ENCODE measurements around the gene RGS7. TPM values are rescaled to one million over a fixed set of nuclear protein-coding genes. Genes with fewer than 3 reads are reported as not detected.

Gene RGS7
- total and polyA plus RNA-seq, 2 of the 4 experiments (the other 2 are of a cell fraction): 0.58 to 0.72 TPM

DNA sequence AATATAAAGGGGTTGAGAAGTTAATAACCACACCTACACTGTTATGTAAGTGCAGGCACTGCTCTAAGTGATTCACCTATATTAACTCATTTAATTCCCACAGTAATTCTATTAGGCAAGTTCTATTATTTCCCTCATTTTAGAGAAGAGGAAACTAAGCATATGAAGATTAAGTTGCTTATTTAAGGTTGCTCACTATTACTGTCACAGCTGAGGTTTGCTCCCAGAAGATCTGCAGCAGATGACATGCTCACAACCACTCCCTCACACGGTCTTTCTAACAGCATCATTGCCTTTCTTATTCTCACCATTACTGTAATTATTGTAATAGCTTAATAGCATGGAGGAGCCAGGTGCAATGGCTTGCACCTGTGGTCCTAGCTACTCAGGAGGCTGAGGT, 548.6 kb downstream of the RGS7 start:
- Histone ChIP-seq H2BK5ac (ENCODE audit: low read depth, low read length, poor library complexity, severe bottlenecking) (no peak overlapping the region), H3K9me3 (ENCODE audit: control insufficient read depth, insufficient read depth, low read length) (no peaks in the 10 kb centered on the region), H3K27me3 (ENCODE audit: control insufficient read depth, insufficient read depth, low read length) (no peaks in the 10 kb centered on the region), H2AK9ac (replicated peaks; ENCODE audit: low read depth, low read length, poor library complexity) (no peak overlapping the region), H4K5ac (ENCODE audit: low read depth, low read length) (no peak overlapping the region), H3K14ac (replicated peaks; ENCODE audit: low read depth, low read length) (no peak overlapping the region), H3K4me1 (ENCODE audit: control insufficient read depth, insufficient read depth, low read length) (peaks cover 6% of the 10 kb centered on the region; the same call in 1 of the 2 replicates), H3K23ac (ENCODE audit: low read depth, low read length) (no peak overlapping the region), H3K4ac (ENCODE audit: low read depth, low read length) (no peak overlapping the region), H4K20me1 (ENCODE audit: insufficient read depth, low read length) (no peaks in the 10 kb centered on the region), H3K9ac (ENCODE audit: low read depth, low read length) (no peak overlapping the region), H3K18ac (ENCODE audit: low read depth, low read length) (no peak overlapping the region), H3K56ac (ENCODE audit: extremely low read depth, insufficient read depth, low read length) (no peak overlapping the region), H2AK5ac (ENCODE audit: low read depth, low read length) (no peak overlapping the region), H4K8ac (ENCODE audit: low read depth in 2 of 2, low read length in 2 of 2) (no peak overlapping the region), H3K79me1 (ENCODE audit: low read depth in 1 of 2, low read length in 2 of 2) (no peaks in the 10 kb centered on the region), H3K4me2 (ENCODE audit: low read depth, low read length) (no peak overlapping the region), H2BK20ac (ENCODE audit: low read depth, low read length) (no peak overlapping the region), H2BK120ac (ENCODE audit: low read depth, low read length) (no peak overlapping the region), H2BK15ac (ENCODE audit: low read depth, low read length) (no peak overlapping the region), H3K27ac (ENCODE audit: insufficient read depth, low read length) (no peak overlapping the region), H3K4me3 (ENCODE audit: insufficient read depth, low read depth, low read length) (no peak overlapping the region), H3K9me1 (ENCODE audit: insufficient read depth, low read length) (0 out of 2 replicates have a peak, but pooled peaks cover 2% of the 10 kb centered on the region), H3K36me3 (ENCODE audit: control insufficient read depth, insufficient read depth, low read length) (no peaks in the 10 kb centered on the region), H4K91ac (ENCODE audit: insufficient read depth, low read depth, low read length) (no peak overlapping the region), H2AFZ (replicated peaks; ENCODE audit: low read length, poor library complexity) (no peak overlapping the region)
- POLR2A ChIA-PET (ENCODE audit: unreplicated experiment): no interaction called here
- ATAC-seq (ENCODE audit: low read depth): no peak
- intact Hi-C loops (cut with micrococcal nuclease) (no loop called here), in situ Hi-C loops (cut with MboI; ENCODE audit: low sequenced_read_pairs) (no loop called here), dilution Hi-C loops (cut with HindIII; ENCODE audit: low sequenced_read_pairs, unreplicated experiment) (no loop called here)
- TF ChIP-seq CHD1 (IDR thresholded peaks at IDR 0.05; ENCODE audit: low read depth, low read length) (no peak), MAFK (IDR thresholded peaks at IDR 0.05; ENCODE audit: low read depth, low read length) (no peak), FOS (IDR thresholded peaks at IDR 0.05; ENCODE audit: low read depth, low read length) (no peak), BHLHE40 (IDR thresholded peaks at IDR 0.05; ENCODE audit: low read depth, low read length) (no peak), MXI1 (IDR thresholded peaks at IDR 0.05; ENCODE audit: borderline replicate concordance, low read depth, low read length) (no peak), RAD21 (IDR thresholded peaks at IDR 0.05; ENCODE audit: low read length) (no peak), RFX5 (IDR thresholded peaks at IDR 0.05; ENCODE audit: low read depth, low read length) (no peak), SMC3 (IDR thresholded peaks at IDR 0.05; ENCODE audit: low read depth, low read length) (no peak), CEBPB (IDR thresholded peaks at IDR 0.05; ENCODE audit: low read depth, low read length) (no peak), MAZ (IDR thresholded peaks at IDR 0.05; ENCODE audit: borderline replicate concordance, low read depth, low read length) (no peak), RCOR1 (IDR thresholded peaks at IDR 0.05; ENCODE audit: insufficient replicate concordance, low read length) (no peak), POLR2A (IDR thresholded peaks at IDR 0.05; ENCODE audit: low read depth, low read length) (no peak), NFE2L2 (IDR thresholded peaks at IDR 0.05; ENCODE audit: low read depth, low read length) (no peak)
- TF ChIP-seq, protein P1, sequence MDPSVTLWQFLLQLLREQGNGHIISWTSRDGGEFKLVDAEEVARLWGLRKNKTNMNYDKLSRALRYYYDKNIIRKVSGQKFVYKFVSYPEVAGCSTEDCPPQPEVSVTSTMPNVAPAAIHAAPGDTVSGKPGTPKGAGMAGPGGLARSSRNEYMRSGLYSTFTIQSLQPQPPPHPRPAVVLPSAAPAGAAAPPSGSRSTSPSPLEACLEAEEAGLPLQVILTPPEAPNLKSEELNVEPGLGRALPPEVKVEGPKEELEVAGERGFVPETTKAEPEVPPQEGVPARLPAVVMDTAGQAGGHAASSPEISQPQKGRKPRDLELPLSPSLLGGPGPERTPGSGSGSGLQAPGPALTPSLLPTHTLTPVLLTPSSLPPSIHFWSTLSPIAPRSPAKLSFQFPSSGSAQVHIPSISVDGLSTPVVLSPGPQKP (IDR thresholded peaks at IDR 0.05; ENCODE audit: borderline replicate concordance, low read depth, low read length): no peak
- TF ChIP-seq, protein P2, sequence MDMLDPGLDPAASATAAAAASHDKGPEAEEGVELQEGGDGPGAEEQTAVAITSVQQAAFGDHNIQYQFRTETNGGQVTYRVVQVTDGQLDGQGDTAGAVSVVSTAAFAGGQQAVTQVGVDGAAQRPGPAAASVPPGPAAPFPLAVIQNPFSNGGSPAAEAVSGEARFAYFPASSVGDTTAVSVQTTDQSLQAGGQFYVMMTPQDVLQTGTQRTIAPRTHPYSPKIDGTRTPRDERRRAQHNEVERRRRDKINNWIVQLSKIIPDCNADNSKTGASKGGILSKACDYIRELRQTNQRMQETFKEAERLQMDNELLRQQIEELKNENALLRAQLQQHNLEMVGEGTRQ (IDR thresholded peaks at IDR 0.05; ENCODE audit: low read depth, low read length): no peak
- TF ChIP-seq, protein P3, sequence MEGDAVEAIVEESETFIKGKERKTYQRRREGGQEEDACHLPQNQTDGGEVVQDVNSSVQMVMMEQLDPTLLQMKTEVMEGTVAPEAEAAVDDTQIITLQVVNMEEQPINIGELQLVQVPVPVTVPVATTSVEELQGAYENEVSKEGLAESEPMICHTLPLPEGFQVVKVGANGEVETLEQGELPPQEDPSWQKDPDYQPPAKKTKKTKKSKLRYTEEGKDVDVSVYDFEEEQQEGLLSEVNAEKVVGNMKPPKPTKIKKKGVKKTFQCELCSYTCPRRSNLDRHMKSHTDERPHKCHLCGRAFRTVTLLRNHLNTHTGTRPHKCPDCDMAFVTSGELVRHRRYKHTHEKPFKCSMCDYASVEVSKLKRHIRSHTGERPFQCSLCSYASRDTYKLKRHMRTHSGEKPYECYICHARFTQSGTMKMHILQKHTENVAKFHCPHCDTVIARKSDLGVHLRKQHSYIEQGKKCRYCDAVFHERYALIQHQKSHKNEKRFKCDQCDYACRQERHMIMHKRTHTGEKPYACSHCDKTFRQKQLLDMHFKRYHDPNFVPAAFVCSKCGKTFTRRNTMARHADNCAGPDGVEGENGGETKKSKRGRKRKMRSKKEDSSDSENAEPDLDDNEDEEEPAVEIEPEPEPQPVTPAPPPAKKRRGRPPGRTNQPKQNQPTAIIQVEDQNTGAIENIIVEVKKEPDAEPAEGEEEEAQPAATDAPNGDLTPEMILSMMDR (conservative IDR thresholded peaks at IDR 0.05; ENCODE audit: low read depth, low read length): no peak
- no CpG with 5 or more reads among the region's 1 CpG for WGBS, 2 experiments (ENCODE audit: extremely low coverage in 2 of 2, insufficient read length in 1 of 2)
- no peak for DNase-seq
- CTCF ChIA-PET: no interaction called here
- no TSS peak for BruUV-seq (replicated peaks)

Data from IMR-90 (cell line).